HG02588 (cell line): ENCODE results near the gene PLD6.
"Not testable (repeated sequence)": the region's sequence is repeated elsewhere in the genome, so short reads cannot be mapped to it uniquely, and the experiment has no call there.

Experiments used
- ATAC-seq: cut with Tn5 transposase; IDR thresholded peaks from one replicate; pipeline ENCODE4 v1.9.1; 2021; ENCODE audit warnings: mild to moderate bottlenecking, moderate library complexity; ENCODE audit not compliant: unreplicated experiment

PLD6 gene

DNA sequence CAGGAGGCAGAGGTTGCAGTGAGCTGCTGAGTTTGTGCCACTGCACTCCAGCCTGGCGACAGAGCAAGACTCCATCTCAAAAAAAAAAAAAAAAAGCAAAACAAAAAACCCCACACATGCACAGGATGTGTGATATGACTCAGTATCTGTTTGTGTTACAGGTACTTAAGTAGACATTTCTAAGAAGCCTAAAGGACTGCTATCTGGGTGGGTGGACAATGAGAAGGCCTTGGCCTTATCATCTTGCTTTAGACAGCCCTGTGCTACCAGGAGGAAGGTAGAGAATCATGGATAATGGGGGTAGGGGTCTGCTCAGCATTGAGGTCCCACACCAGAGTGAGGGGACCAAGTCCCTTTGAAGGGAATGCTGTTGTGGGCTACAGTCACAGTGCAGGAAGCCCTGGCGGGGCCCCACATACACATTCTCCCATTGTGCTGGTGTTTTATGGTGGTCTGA lies 26.7 kb downstream of the PLD6 start:
- ATAC-seq = peak; percentile 60

DNA sequence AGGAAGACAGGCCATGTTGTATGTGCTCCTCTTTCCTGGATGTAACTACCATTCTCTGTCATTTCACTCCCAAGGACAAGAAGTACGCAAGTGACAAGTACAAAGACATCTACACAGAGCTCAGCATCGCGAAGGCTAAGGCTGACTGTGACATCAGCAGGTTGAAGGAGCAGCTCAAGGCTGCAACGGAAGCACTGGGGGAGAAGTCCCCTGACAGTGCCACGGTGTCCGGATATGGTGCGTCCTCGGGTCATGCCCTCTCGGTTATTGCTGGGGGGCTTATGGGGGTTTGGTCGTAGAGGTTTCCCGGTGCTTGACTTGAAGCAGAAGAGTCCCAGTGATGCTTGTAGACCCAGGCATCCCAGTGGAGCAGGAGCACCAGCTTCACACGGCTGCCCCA lies 29.0 kb downstream of the PLD6 start:
- no peak for ATAC-seq

DNA sequence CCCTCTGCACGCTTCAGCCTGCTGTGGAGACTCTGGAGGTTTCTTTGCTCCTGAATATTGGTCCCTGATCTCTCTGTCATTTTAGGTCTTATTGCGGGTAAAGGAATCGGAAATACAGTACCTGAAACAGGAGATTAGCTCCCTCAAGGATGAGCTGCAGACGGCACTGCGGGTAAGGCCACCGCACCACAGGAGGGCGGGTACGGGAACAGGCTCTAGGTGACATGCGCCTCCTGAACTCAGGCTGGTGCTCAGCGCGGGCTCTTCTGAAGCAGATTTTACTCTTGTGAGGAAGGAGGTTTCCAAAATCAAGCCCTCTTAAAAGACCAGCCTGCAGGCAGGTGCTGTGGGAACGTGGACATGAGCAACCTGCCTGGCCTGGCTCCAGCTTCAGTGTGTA lies 29.8 kb downstream of the PLD6 start:
- no peak for ATAC-seq

DNA sequence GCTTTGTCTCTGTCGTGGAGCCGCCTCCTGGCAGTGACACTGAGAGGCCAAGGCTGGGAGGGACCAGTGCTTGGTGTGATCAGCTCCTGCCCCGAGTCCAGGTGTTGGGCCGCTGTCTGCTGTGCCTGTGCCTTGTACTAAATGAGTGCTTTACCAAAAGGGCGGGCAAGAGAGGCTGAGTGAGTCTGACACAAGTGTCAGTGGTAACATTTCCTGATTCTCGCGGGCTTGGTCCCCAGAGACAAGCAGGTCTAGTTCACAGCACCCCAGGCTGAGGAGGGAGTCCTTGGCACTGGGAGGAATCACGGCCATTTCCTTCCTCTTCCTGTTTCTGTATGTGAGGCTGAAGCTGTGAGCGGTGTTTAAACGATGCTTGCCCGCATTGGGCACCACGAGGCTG lies 30.2 kb downstream of the PLD6 start:
- no peak for ATAC-seq

DNA sequence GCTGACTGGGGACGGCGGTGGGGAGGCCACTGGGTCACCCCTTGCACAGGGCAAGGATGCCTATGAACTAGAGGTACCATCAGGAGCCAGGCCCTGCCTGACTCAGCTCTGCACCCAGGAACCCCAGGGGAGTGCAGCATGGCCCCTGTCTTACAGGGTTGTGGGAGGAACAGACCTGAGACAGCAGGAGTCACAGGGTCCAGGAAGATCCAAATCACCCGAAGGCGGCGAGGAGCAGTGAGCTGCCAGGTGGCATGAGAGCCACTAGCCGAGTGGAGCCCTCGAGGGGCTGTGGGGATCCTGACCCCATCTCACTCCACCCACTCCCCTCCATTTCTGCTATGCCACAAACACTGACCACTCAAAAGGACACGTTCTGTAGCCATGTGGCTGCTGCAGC lies 30.8 kb downstream of the PLD6 start:
- no peak for ATAC-seq

DNA sequence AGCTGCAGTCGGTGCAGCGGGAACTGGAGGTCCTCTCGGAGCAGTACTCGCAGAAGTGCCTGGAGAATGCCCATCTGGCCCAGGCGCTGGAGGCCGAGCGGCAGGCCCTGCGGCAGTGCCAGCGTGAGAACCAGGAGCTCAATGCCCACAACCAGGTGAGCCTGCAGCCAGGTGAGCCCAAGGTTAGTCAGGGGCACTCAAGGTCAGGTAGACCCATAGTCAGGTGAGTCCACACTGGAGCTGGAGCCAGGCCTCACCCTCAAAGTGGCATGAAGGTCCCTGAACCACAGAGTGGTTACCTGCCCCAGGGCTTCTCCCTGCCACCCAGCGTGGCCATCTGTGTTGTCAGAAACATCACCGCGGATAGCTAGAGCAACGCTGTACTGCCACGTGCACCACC lies 32.2 kb downstream of the PLD6 start:
- ATAC-seq = no peak

DNA sequence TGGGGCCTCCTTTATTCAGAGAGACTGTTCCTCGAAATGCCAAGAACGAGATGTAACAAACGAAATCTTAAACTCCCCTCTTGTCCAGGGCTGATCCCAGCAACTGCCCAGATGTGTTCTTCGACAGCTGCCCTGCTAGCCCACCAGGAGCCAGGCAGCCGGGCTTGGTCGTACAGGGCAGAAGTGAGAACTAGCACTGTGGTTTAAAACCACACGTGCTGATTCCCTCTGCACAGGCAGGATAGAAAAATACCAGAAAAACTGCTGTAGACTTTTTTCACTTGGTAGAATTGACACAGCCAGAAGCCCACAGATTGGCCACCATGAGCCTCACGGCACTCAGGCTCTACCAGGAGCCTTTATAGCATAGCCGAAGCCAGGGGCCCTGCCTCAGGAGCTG lies 33.1 kb downstream of the PLD6 start:
- ATAC-seq = no peak

DNA sequence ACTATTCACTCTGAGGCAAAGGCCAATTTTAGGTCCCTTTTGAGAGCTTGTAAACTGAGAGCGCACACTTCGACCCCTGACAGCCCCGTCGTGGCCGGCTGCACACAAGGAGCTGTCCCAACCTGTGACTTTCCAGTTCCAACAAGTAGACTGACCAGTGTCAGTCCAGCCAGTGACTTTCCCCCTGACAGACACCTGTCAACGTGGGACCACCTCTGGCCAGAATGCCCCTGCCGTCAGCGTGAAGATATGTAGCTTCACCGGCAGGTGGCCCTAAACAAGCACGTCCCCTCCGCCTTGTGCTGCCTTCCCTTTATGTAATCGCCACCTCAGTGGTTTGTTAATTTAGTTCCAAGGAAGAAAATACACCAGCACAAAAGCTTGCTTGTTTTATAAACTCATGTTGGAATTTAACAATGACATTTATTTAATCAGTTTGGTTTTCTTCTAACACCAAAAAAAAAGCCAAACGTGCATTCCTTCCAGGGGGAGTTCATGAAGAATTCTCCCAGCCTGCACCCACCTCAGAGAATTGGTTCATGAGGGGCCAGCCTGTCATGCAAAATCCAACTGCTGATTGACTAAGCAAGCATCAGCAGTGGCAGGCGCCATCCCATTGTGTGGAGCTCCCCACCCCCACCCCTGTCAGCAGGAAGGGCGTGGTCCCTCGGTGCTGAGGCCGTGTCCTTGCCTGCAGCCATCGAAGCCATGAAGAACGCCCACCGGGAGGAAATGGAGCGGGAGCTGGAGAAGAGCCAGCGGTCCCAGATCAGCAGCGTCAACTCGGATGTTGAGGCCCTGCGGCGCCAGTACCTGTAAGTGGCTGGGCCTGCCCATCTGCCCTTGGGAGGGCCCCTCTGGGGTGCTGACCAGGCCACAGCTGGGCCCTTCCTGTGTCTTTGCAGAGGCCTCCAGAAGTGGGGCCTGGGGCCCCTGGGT lies 33.9 kb downstream of the PLD6 start:
- no peak for ATAC-seq

DNA sequence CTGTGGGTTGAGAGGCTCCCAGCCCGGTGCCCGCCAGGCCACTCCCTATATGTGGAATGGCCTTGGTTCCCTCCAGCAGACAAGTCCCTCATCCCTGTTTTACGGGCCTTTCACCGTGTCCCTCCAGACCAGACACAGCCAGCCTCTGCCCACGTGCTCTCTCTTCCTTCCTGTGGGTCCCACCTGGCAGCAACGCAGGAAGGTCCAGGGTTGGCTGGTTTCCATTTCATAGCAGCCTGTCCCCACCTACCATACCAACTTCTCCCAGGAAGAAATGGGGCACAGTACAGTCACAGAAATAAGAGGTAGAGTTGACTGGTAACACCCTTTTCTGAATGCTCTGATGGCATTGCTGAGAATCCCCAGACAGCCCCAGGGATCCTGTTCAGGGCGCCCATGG lies 34.9 kb downstream of the PLD6 start:
- ATAC-seq = no peak

DNA sequence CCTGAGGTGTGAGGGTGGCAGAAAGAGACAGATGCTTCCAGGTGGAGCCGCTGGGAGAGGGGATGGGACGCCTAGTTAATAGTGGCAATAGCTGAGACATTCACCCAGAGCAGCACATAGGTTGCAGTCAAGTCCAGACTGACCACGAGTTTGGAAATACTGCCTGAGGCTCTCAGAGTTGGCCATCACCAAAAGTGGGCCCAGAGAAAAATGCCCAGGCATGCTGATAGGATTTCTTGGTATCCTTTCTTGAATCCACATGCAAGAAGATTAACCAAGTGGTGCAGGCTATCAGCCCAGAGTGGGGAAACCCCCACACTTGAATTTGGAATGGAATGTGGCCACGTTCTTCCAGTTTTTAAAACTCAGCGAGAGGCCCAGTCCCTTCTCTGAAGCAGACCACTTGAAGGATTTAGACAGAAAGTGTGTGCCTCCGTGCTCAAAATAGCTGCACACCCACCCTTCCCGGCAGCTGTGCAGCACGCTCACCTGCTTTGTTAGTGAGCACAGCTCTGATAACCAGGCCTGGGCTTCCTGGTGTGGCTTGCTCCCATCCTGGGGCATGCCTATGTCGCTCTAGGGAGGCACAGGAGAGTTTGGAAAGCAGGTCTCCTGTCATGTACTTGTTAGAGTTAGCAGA lies 35.7 kb downstream of the PLD6 start:
- ATAC-seq = no peak

DNA sequence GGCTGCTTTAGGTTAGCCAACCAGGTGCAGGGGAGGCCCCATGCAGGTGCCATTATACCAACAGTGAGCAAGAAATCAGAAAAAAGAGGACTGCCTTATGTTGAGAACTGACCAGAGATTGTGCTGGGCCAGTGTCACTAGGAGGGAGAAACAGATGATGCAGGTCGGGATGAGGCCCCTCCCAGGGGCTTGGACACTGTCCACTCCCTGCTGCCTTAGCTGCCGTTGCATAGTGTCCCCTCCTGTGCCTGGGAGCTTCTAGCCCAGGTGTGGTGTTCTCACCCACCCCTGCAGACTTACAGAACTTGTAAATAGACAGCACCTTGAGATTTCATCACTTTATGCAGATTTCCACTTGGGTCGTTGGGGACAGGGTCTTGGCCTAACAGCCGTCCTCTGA lies 36.7 kb downstream of the PLD6 start:
- no peak for ATAC-seq

DNA sequence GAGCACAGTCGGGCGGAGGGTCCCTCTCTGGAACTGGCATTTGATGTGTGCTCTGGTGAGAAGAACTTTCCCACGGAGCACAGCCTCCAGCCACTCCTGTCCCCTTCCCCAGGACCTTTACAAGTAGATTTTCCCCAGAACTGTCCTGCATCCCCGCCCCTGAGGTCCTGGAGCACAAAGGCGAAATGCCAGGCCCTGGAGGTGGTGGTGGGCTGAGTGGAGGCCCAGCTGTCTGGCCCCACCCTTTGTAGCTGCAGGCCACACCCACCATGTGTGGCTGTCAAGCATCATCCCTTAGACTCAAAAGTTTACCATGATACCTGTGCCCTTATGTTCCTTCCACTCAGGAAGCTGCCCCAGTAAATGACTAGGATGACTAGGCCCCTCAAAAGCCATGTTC lies 37.7 kb downstream of the PLD6 start:
- ATAC-seq = no peak

DNA sequence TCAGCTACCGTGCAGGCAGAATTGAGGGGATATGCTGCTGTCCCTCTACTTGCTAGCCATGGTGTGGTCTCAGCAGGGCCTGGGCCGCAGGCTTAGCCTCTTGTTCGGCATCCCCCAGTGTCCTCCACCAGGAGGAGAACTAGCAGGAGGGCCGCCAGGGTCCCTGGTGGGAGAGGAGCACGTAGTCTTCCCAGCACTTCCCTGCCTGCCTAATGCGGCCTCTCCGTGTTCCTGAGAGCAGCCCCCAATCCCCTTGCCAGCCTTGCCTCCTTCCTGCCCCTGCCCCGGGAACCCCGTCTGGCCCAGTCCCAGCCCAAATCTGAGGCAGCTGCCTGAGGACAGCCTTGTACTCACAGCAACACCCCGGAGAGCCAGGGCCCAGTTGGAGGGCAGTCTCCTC lies 38.1 kb downstream of the PLD6 start:
- no peak for ATAC-seq

DNA sequence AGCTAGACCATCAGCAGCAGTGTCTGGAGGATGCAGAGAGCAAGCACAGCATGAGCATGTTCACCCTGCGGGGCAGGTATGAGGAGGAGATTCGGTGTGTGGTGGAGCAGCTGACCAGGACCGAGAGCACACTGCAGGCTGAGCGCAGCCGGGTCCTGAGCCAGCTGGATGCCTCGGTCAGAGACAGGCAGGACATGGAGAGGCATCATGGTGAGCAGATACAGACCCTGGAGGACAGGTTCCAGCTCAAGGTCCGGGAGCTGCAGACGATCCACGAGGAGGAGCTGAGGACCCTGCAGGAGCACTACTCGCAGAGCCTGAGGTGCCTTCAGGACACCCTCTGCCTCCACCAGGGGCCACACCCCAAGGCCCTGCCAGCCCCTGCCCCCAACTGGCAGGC lies 38.8 kb downstream of the PLD6 start:
- ATAC-seq = no peak

DNA sequence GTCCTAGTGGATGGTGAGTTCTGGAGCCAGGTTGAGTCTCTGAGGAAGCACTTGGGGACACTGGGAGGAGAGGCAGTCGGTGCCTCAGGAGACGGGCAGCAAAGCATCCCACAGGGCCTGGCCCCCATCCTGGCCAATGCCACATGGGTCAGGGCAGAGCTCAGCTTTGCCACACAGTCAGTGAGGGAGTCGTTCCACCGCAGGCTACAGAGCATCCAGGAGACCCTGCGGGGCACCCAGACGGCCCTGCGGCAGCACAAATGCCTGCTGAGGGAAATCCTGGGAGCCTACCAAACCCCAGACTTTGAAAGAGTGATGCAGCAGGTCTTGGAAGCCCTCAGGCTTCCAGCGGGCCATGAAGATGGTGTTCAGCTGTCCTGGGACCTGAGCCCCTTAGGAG lies 39.7 kb downstream of the PLD6 start:
- ATAC-seq = no peak

DNA sequence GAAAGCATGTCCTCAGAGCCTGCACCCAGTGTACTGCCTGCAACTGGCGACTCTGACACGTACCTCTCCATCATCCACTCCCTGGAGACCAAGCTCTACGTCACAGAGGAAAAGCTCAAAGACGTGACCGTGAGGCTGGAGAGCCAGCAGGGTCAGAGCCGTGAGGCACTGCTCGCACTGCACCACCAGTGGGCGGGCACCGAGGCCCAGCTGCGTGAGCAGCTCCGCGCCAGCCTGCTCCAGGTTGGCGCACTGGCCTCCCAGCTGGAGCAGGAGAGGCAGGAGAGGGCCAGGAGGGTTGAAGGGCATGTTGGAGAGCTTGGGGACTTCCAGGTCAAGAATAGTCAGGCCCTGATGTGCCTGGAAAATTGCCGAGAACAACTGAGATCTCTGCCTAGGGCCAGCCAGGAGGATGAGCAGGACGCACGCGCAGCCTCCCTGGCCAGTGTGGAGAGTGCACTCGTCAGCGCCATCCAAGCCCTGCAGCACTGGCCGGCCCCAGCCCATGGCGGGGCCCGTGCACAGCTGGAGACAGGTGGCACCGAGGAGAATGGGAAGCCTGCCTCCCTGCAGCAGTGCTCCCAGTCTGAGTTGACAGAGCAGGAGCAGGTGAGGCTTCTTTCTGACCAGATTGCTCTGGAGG lies 40.3 kb downstream of the PLD6 start:
- ATAC-seq = no peak

DNA sequence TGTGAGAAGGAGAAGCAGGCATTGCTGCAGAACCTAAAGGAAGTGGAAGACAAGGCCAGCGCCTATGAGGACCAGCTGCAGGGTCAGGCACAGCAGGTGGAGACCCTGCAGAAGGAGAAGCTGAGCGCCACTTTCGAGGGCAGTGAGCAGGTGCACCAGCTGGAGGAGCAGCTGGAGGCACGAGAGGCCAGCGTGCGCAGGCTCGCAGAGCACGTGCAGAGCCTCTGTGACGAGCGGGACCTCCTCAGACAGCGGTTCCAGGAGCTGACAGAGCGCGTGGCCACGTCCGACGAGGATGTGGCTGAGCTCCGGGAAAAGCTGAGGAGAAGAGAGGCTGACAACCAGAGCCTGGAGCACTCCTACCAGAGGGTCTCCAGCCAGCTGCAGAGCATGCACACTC lies 41.5 kb downstream of the PLD6 start:
- no peak for ATAC-seq

DNA sequence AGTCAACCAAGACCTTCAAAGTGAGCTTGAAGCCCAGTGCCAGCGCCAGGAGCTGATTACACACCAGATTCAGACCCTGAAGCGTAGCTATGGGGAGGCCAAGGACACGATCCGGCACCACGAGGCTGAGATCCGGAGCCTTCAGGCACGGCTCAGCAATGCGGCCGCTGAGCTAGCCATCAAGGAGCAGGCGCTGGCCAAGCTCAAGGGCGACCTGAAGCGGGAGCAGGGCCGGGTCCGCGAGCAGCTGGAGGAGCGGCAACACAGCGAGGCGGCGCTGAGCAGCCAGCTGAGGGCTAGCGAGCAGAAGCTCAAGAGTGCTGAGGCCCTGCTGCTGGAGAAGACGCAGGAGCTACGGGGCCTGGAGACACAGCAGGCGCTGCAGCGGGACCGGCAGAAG lies 42.0 kb downstream of the PLD6 start:
- ATAC-seq = no peak

DNA sequence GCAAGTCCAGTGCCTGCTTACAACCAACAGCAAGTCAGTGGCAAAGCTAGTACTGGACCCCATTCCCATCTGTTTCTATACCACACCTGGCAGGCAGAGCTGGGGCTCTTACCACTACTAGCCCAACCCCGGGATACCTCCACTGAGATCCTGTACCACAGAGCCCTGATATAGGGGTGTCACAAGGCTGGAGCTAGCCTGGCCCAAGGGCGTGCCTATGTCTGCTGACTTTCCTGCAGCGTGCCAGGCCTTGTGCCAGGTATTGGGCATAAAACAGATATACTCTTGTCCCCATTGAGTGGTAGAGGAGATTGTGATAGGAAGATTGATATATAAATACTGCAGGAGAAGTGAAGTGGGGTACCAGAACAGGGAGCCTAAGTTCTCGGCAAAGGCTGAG lies 44.4 kb downstream of the PLD6 start:
- no peak for ATAC-seq

DNA sequence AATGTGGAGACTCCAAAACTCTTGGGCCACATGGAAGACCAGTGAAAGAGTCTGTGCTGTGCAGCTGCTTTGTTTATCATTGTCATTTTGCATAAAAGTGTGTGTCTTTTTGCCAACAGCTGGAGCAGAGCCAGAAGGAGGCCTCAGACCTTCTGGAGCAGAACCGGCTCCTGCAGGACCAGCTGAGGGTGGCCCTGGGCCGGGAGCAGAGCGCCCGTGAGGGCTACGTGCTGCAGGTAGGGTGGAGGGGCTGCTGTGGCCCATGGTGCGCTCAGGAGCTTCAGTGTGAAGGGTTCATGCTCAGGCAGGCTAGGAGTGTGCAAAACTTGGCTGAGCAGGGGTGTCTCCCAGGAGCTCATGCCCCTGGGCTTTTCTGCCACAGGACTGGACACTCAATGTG lies 45.0 kb downstream of the PLD6 start:
- no peak for ATAC-seq

DNA sequence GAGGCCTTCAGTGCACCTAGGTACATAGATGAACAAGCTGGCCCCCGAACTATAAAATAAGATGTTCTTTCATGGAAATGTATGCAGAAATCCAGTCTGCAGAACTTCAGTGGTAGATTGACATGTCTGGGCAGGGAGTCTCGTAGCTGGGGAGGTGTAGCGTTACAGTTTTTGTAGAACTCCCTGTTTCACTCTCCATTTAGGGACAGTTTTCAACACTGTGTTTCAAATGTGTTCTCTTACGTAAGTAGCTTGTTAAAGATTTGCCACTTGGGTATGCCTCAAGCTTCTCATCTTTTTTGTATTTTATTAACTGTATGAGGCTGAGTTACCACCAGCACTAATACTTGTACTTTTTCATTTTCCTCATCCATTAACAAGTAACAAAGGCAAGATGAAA lies 46.6 kb downstream of the PLD6 start:
- no peak for ATAC-seq

DNA sequence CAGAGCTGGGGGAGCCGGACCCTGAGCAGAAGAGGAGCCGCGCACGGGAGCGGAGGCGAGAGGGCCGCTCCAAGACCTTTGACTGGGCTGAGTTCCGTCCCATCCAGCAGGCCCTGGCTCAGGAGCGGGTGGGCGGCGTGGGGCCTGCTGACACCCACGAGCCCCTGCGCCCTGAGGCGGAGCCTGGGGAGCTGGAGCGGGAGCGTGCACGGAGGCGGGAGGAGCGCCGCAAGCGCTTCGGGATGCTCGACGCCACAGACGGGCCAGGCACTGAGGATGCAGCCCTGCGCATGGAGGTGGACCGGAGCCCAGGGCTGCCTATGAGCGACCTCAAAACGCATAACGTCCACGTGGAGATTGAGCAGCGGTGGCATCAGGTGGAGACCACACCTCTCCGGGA lies 47.6 kb downstream of the PLD6 start:
- not testable (repeated sequence) for ATAC-seq
